WTC11 (cell line): Measurements from ENCODE around the gene NDC1.

ENCODE experiments used
- ELF4 ChIP-seq: sonication (generic); formaldehyde crosslinking; IDR thresholded peaks from 2 replicates; pipeline ENCODE4 v1.8.1; 2022; ENCODE audit warnings: low read depth, mild to moderate bottlenecking, moderate library complexity, missing genetic modification reagents
- ETV6 ChIP-seq: sonication (generic); formaldehyde crosslinking; IDR thresholded peaks from 2 replicates; pipeline ENCODE4 v1.8.1; 2022; ENCODE audit warnings: mild to moderate bottlenecking, missing genetic modification reagents
- JUN ChIP-seq: sonication (generic); formaldehyde crosslinking; IDR thresholded peaks from 2 replicates; pipeline ENCODE4 v1.8.0; 2023; ENCODE audit warnings: mild to moderate bottlenecking, missing genetic modification reagents
- NFYB ChIP-seq: sonication (generic); formaldehyde crosslinking; conservative IDR thresholded peaks from 2 replicates; pipeline ENCODE4 v1.8.0; 2022; ENCODE audit warnings: low read depth, missing genetic modification reagents
- NR3C1 ChIP-seq: sonication (generic); formaldehyde crosslinking; conservative IDR thresholded peaks from 2 replicates; pipeline ENCODE4 v1.8.1; 2023; ENCODE audit warnings: low read depth, mild to moderate bottlenecking, missing genetic modification reagents
- SP1 ChIP-seq: sonication (generic); formaldehyde crosslinking; conservative IDR thresholded peaks from 2 replicates; pipeline ENCODE4 v1.8.1; 2022; ENCODE audit warnings: missing genetic modification reagents
- TP53 ChIP-seq: sonication (generic); formaldehyde crosslinking; IDR thresholded peaks from 2 replicates; pipeline ENCODE4 v1.8.1; 2023; ENCODE audit warnings: mild to moderate bottlenecking, missing genetic modification reagents
- TF ChIP-seq, protein P1 (sequence below): fragments of 200-600 bp; IDR thresholded peaks from 2 replicates; pipeline ENCODE4 v1.8.0; 2022; ENCODE audit warnings: antibody characterized with exemption
- TF ChIP-seq, protein P2 (sequence below): sonication (generic); formaldehyde crosslinking; conservative IDR thresholded peaks from 2 replicates; pipeline ENCODE4 v1.8.1; 2022; ENCODE audit warnings: mild to moderate bottlenecking, missing genetic modification reagents
- TF ChIP-seq, protein P3 (sequence below): fragments of 250-450 bp; sonication (Bioruptor Pico); IDR thresholded peaks from 2 replicates; pipeline ENCODE4 v2.1.2; 2022; ENCODE audit warnings: mild to moderate bottlenecking, moderate library complexity
- TF ChIP-seq, protein P4 (sequence below): sonication (generic); formaldehyde crosslinking; IDR thresholded peaks from 2 replicates; pipeline ENCODE4 v1.8.0; 2022; ENCODE audit warnings: mild to moderate bottlenecking, missing genetic modification reagents
- TF ChIP-seq, protein P5 (sequence below): sonication (generic); formaldehyde crosslinking; IDR thresholded peaks from 2 replicates; pipeline ENCODE4 v1.8.0; 2022; ENCODE audit warnings: mild to moderate bottlenecking, missing genetic modification reagents
- TF ChIP-seq, protein P6 (sequence below): fragments of 250-450 bp; sonication (Bioruptor Pico); IDR thresholded peaks from 2 replicates; pipeline ENCODE4 v1.9.0; 2021; ENCODE audit warnings: mild to moderate bottlenecking
- TF ChIP-seq, protein P7 (sequence below): sonication (generic); formaldehyde crosslinking; IDR thresholded peaks from 2 replicates; pipeline ENCODE4 v1.8.1; 2023; ENCODE audit warnings: mild to moderate bottlenecking, missing genetic modification reagents

DNA sequence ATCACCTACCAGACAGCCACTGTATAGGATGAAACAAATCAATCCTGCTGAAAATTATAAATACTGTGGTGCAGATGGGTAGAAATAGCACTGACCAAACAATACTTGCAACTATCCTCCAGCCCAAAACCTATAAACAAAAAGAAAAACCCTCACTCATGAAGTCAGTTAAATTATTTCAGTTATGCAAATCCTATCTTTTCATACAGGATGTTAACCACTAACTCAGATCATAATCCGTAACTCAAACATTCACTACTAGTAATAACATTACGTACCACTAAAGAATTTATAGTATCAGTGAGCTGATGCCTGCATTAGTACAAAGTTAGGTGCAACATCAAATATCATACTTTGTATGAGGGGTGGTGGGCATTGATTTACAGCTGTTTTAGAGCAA is 2.6 kb downstream of the NDC1 start:
- TF ChIP-seq, protein P1, sequence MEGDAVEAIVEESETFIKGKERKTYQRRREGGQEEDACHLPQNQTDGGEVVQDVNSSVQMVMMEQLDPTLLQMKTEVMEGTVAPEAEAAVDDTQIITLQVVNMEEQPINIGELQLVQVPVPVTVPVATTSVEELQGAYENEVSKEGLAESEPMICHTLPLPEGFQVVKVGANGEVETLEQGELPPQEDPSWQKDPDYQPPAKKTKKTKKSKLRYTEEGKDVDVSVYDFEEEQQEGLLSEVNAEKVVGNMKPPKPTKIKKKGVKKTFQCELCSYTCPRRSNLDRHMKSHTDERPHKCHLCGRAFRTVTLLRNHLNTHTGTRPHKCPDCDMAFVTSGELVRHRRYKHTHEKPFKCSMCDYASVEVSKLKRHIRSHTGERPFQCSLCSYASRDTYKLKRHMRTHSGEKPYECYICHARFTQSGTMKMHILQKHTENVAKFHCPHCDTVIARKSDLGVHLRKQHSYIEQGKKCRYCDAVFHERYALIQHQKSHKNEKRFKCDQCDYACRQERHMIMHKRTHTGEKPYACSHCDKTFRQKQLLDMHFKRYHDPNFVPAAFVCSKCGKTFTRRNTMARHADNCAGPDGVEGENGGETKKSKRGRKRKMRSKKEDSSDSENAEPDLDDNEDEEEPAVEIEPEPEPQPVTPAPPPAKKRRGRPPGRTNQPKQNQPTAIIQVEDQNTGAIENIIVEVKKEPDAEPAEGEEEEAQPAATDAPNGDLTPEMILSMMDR, result no peak
- TF ChIP-seq ETV6 (CRISPR knock-in tag), result no peak
- TF ChIP-seq, protein P2, sequence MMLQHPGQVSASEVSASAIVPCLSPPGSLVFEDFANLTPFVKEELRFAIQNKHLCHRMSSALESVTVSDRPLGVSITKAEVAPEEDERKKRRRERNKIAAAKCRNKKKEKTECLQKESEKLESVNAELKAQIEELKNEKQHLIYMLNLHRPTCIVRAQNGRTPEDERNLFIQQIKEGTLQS, result no peak
- TF ChIP-seq JUN (CRISPR knock-in tag), result no peak
- TF ChIP-seq NFYB, result no peak
- TF ChIP-seq, protein P3, sequence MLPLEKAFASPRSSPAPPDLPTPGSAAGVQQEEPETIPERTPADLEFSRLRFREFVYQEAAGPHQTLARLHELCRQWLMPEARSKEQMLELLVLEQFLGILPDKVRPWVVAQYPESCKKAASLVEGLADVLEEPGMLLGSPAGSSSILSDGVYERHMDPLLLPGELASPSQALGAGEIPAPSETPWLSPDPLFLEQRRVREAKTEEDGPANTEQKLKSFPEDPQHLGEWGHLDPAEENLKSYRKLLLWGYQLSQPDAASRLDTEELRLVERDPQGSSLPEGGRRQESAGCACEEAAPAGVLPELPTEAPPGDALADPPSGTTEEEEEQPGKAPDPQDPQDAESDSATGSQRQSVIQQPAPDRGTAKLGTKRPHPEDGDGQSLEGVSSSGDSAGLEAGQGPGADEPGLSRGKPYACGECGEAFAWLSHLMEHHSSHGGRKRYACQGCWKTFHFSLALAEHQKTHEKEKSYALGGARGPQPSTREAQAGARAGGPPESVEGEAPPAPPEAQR (CRISPR knock-in tag), result no peak
- no peak for TF ChIP-seq ELF4 (CRISPR knock-in tag)
- TF ChIP-seq, protein P4, sequence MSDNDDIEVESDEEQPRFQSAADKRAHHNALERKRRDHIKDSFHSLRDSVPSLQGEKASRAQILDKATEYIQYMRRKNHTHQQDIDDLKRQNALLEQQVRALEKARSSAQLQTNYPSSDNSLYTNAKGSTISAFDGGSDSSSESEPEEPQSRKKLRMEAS (CRISPR knock-in tag), result no peak
- TF ChIP-seq, protein P5, sequence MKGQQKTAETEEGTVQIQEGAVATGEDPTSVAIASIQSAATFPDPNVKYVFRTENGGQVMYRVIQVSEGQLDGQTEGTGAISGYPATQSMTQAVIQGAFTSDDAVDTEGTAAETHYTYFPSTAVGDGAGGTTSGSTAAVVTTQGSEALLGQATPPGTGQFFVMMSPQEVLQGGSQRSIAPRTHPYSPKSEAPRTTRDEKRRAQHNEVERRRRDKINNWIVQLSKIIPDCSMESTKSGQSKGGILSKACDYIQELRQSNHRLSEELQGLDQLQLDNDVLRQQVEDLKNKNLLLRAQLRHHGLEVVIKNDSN (CRISPR knock-in tag), result no peak
- no peak for TF ChIP-seq SP1 (CRISPR knock-in tag)
- no peak for TF ChIP-seq NR3C1 (CRISPR knock-in tag)
- TF ChIP-seq TP53 (CRISPR knock-in tag), result no peak
- TF ChIP-seq, protein P6, sequence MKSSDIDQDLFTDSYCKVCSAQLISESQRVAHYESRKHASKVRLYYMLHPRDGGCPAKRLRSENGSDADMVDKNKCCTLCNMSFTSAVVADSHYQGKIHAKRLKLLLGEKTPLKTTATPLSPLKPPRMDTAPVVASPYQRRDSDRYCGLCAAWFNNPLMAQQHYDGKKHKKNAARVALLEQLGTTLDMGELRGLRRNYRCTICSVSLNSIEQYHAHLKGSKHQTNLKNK (CRISPR knock-in tag), result no peak
- TF ChIP-seq, protein P7, sequence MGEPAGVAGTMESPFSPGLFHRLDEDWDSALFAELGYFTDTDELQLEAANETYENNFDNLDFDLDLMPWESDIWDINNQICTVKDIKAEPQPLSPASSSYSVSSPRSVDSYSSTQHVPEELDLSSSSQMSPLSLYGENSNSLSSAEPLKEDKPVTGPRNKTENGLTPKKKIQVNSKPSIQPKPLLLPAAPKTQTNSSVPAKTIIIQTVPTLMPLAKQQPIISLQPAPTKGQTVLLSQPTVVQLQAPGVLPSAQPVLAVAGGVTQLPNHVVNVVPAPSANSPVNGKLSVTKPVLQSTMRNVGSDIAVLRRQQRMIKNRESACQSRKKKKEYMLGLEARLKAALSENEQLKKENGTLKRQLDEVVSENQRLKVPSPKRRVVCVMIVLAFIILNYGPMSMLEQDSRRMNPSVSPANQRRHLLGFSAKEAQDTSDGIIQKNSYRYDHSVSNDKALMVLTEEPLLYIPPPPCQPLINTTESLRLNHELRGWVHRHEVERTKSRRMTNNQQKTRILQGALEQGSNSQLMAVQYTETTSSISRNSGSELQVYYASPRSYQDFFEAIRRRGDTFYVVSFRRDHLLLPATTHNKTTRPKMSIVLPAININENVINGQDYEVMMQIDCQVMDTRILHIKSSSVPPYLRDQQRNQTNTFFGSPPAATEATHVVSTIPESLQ (CRISPR knock-in tag), result no peak
